Spleen (tissue), 11 donors: ENCODE results near the gene METTL25. TPM values are rescaled to one million over a fixed set of nuclear protein-coding genes. Genes with fewer than 3 reads are reported as not detected.

Experiments used
- DNase-seq: peaks from one replicate; pipeline ENCODE4 v3.0.0-alpha.2; 2020
- H3K27ac ChIP-seq, 8 donors: fragments of 200-600 bp; sonication (generic) in 7 of 8; 1 replicate in 4 of 8; 2 replicates in 4 of 8; pipeline versions ENCODE4 v1.5.0 to v1.8.0; 2016 to 2021; ENCODE audit warnings: inconsistent platforms in 4 of 8, mild to moderate bottlenecking in 4 of 8, moderate library complexity in 1 of 8
- H3K27me3 ChIP-seq, 7 donors: fragments of 200-600 bp; sonication (generic) in 6 of 7; replicated peaks in 1 of 7; 1 replicate in 4 of 7; 2 replicates in 3 of 7; pipeline versions ENCODE4 v1.5.0 to v1.8.0; 2016 to 2021; ENCODE audit warnings: inconsistent platforms in 3 of 7, mild to moderate bottlenecking in 1 of 7
- H3K36me3 ChIP-seq, 6 donors: fragments of 200-600 bp; sonication (generic) in 5 of 6; 1 replicate in 4 of 6; 2 replicates in 2 of 6; pipeline versions ENCODE4 v1.5.0 to v1.8.0; 2016 to 2021; ENCODE audit warnings: inconsistent platforms in 2 of 6
- H3K4me1 ChIP-seq, 6 donors: fragments of 200-600 bp; sonication (generic) in 5 of 6; 1 replicate in 3 of 6; 2 replicates in 3 of 6; pipeline versions ENCODE4 v1.5.0 to v1.8.0; 2016 to 2021; ENCODE audit warnings: inconsistent platforms in 3 of 6
- H3K4me3 ChIP-seq, 8 donors: fragments of 200-600 bp; sonication (generic) in 7 of 8; 1 replicate in 4 of 8; 2 replicates in 4 of 8; pipeline versions ENCODE4 v1.5.0 to v1.8.0; 2016 to 2021; ENCODE audit warnings: inconsistent platforms in 4 of 8, mild to moderate bottlenecking in 4 of 8, moderate library complexity in 2 of 8
- H3K9me3 ChIP-seq, 8 donors: fragments of 200-600 bp; sonication (generic) in 7 of 8; 1 replicate in 4 of 8; 2 replicates in 4 of 8; pipeline versions ENCODE4 v1.5.0 to v1.8.0; 2016 to 2021; ENCODE audit warnings: inconsistent platforms in 4 of 8
- CTCF ChIP-seq, 11 experiments: fragments of 200-600 bp in 7 of 11; fragments of 450-650 bp in 4 of 11; sonication (generic) in 4 of 11; IDR thresholded peaks in 8 of 11; conservative IDR thresholded peaks in 3 of 11; 1 replicate in 7 of 11; 2 replicates in 4 of 11; pipeline versions ENCODE4 v1.4.0 to v1.8.0; 2016 to 2021; ENCODE audit warnings: antibody characterized with exemption in 11 of 11, inconsistent platforms in 4 of 11, mild to moderate bottlenecking in 1 of 11
- POLR2A ChIP-seq, 3 donors: fragments of 450-650 bp; IDR thresholded peaks; one replicate each; pipeline ENCODE4 v1.5.1; 2017; ENCODE audit warnings: antibody characterized with exemption in 3 of 3, mild to moderate bottlenecking in 1 of 3
- POLR2AphosphoS5 ChIP-seq, 3 donors: sonication (generic); formaldehyde crosslinking; IDR thresholded peaks; one replicate each; pipeline ENCODE4 v1.5.1; 2017; ENCODE audit warnings: antibody characterized with exemption in 3 of 3
- WGBS, 5 donors: extraction: QIAGEN DNeasy Blood & Tissue Kit in 3 of 5; methylation state at CpG; one replicate each; pipeline versions ENCODE4 v1.1.5 to v1.1.7; 2013 to 2018; 5-methylcytosine and 5-hydroxymethylcytosine counted together
- intact Hi-C: fragments of 100-400 bp; cut with DNase I; formaldehyde crosslinking; loops from one replicate; pipeline ENCODE4 v1.15.0; 2023; ENCODE audit warnings: low total_unique reads
- polyA plus RNA-seq, 3 donors: library from polyadenylated mRNA; stranded (reverse); fragments of 200-250 nt; gene quantifications; one replicate each; pipeline ENCODE4 v1.2.1, GENCODE V29; 2013
- total RNA-seq, 7 donors: library from RNA; depleted of rRNA in 3 of 7; stranded (reverse); fragments of >200 nt in 3 of 7; fragmentation: NEBNext Ultra II Directional in 4 of 7; extraction: Animal tissue kit (Norgen Biotek cat#: 25700) in 4 of 7; gene quantifications; one replicate each; pipeline versions ENCODE4 v1.1.0 to v1.2.1, GENCODE V29; 2016 to 2021
- donor health status: healthy with polysubstance abuse.
- donor health status: DM: no; HTN: no; CAD: no; lungs with moderate emphysema.
- donor health status: DM: no; HTN: no; CAD: no.
- donor health status: Bipolar disorder and iron deficiency.
- donor health status: healthy.
- donor health status: DM: no; HTN: no; CAD: no.
- donor health status: DM: yes; HTN: yes; CAD: no.

The METTL25 gene
- total and polyA plus RNA-seq, 10 donors: 6.2 to 21.1 (median 17.9) TPM

- H3K36me3 ChIP-seq: peaks cover 0 to 26% (median 6%) of the 10 kb centered on the region in 6 donors
- TF ChIP-seq POLR2AphosphoS5 (IDR thresholded peaks at IDR 0.05) (no peak), CTCF (IDR thresholded peaks at IDR 0.05 in 8 of 11, conservative IDR thresholded peaks at IDR 0.05 in 3 of 11) (no peak)
- no peak overlapping the region for H3K27ac ChIP-seq
- intact Hi-C loops: no loop called here
- WGBS, 5 donors: 90 to 97% (median 90%) methylated on average over 3 of the region's 3 CpGs
- H3K4me3 ChIP-seq: no peak overlapping the region
- no peaks in the 10 kb centered on the region for H3K4me1 ChIP-seq
- no peak for DNase-seq
- H3K27me3 ChIP-seq: no peaks in the 10 kb centered on the region
- H3K9me3 ChIP-seq: peaks cover 0 to 40% (median 34%) of the 10 kb centered on the region in 8 donors
Observed at GRCh38 chr12:82480606-82481005, 122.3 kb downstream of the METTL25 start.

- H3K36me3 ChIP-seq: peaks cover 0 to 19% (median 6%) of the 10 kb centered on the region in 6 donors
- TF ChIP-seq CTCF (IDR thresholded peaks at IDR 0.05 in 8 of 11, conservative IDR thresholded peaks at IDR 0.05 in 3 of 11): no peak
- TF ChIP-seq POLR2AphosphoS5 (IDR thresholded peaks at IDR 0.05): no peak
- TF ChIP-seq POLR2A (IDR thresholded peaks at IDR 0.05): no peak
- H3K4me3 ChIP-seq: no peak overlapping the region
- intact Hi-C loops: no loop called here
- peaks cover 0 to 51% (median 48%) of the 10 kb centered on the region in 8 donors for H3K9me3 ChIP-seq
- no peak for DNase-seq
- H3K4me1 ChIP-seq: no peaks in the 10 kb centered on the region
- WGBS, 5 donors: 77 to 86% (median 81%) methylated on average over 2 of the region's 2 CpGs
- H3K27ac ChIP-seq: no peak overlapping the region
- no peaks in the 10 kb centered on the region for H3K27me3 ChIP-seq
Observed at GRCh38 chr12:82481954-82482353, 123.6 kb downstream of the METTL25 start.

GRCh38 chr12:82486524-82487235, 128.4 kb downstream of the METTL25 start:
- WGBS, 5 donors: 80 to 99% (median 92%) methylated on average over 2 of the region's 2 CpGs
- peaks cover 0 to 90% (median 80%) of the 10 kb centered on the region in 8 donors for H3K9me3 ChIP-seq
- H3K27me3 ChIP-seq: no peaks in the 10 kb centered on the region
- intact Hi-C loops: no loop called here
- no peak overlapping the region for H3K27ac ChIP-seq
- H3K4me1 ChIP-seq: no peaks in the 10 kb centered on the region
- no peak for DNase-seq
- TF ChIP-seq CTCF (IDR thresholded peaks at IDR 0.05 in 8 of 11, conservative IDR thresholded peaks at IDR 0.05 in 3 of 11) (no peak), POLR2A (IDR thresholded peaks at IDR 0.05) (no peak), POLR2AphosphoS5 (IDR thresholded peaks at IDR 0.05) (no peak)
- no peak overlapping the region for H3K4me3 ChIP-seq
- no peaks in the 10 kb centered on the region for H3K36me3 ChIP-seq

- H3K36me3 ChIP-seq: no peaks in the 10 kb centered on the region
- 42 to 50% (median 45%) methylated on average over 4 of the region's 4 CpGs for WGBS, 5 donors
- no peak overlapping the region for H3K4me3 ChIP-seq
- intact Hi-C loops: no loop called here
- no peak for DNase-seq
- H3K27me3 ChIP-seq: no peaks in the 10 kb centered on the region
- TF ChIP-seq CTCF (IDR thresholded peaks at IDR 0.05 in 8 of 11, conservative IDR thresholded peaks at IDR 0.05 in 3 of 11) (no peak), POLR2A (IDR thresholded peaks at IDR 0.05) (no peak), POLR2AphosphoS5 (IDR thresholded peaks at IDR 0.05) (no peak)
- no peaks in the 10 kb centered on the region for H3K4me1 ChIP-seq
- no peak overlapping the region for H3K27ac ChIP-seq
- no peaks in the 10 kb centered on the region for H3K9me3 ChIP-seq
Observed at GRCh38 chr12:82504409-82504808, 146.1 kb downstream of the METTL25 start.
